H1 (cell line): ENCODE results near the gene CST6. TPM values are rescaled to one million over a fixed set of nuclear protein-coding genes. Genes with fewer than 3 reads are reported as not detected.

ENCODE experiments used
- CTCF ChIA-PET: fragments of 300-600 bp; sonication (Branson Sonifier 250); formaldehyde crosslinking; loops from one replicate; lab custom pipeline; 2021; ENCODE audit not compliant: partially characterized antibody; lab: Charles Lee
- POLR2A ChIA-PET: fragments of 300-600 bp; sonication (Branson Sonifier 250); formaldehyde crosslinking; loops from one replicate; lab custom pipeline; 2021; ENCODE audit warnings: inconsistent platforms; ENCODE audit not compliant: partially characterized antibody; lab: Charles Lee
- DNase-seq, 2 experiments: peaks; one replicate each; pipeline versions ENCODE4 v3.0.0 to v3.0.0-alpha.2; 2010 to 2022; ENCODE audit warnings: low spot score in 2 of 2, low read depth in 1 of 2, mixed read lengths in 1 of 2
- FAIRE-seq: peaks from 2 replicates; lab custom pipeline; 2011; peaks lifted over from hg19 to GRCh38; lab: Jason Lieb, UNC
- H2AFZ ChIP-seq: 2 replicates; pipeline ENCODE4 v1.8.1; 2012; ENCODE audit warnings: low read length, inconsistent platforms
- H2AK5ac ChIP-seq: 2 replicates; pipeline ENCODE4 v1.6.1; 2013; ENCODE audit warnings: low read depth, low read length
- H2BK120ac ChIP-seq: replicated peaks from 2 replicates; pipeline ENCODE3; 2013; ENCODE audit warnings: low read depth, low read length, inconsistent platforms
- H2BK12ac ChIP-seq: 2 replicates; pipeline ENCODE4 v1.6.1; 2013; ENCODE audit warnings: low read depth, low read length
- H2BK15ac ChIP-seq: 2 replicates; pipeline ENCODE4 v1.6.1; 2013; ENCODE audit warnings: low read length
- H2BK20ac ChIP-seq: 2 replicates; pipeline ENCODE4 v1.6.1; 2013; ENCODE audit warnings: low read length
- H2BK5ac ChIP-seq: 2 replicates; pipeline ENCODE4 v1.6.1; 2013; ENCODE audit warnings: low read depth, low read length
- H3K14ac ChIP-seq: 2 replicates; pipeline ENCODE4 v1.6.1; 2013; ENCODE audit warnings: inconsistent platforms; ENCODE audit not compliant: insufficient read length
- H3K18ac ChIP-seq: 2 replicates; pipeline ENCODE4 v1.6.1; 2013; ENCODE audit warnings: low read length; ENCODE audit errors: extremely low read depth
- H3K23ac ChIP-seq: 2 replicates; pipeline ENCODE4 v1.6.1; 2013; ENCODE audit warnings: inconsistent platforms; ENCODE audit not compliant: insufficient read length
- H3K23me2 ChIP-seq: 2 replicates; pipeline ENCODE4 v1.6.1; 2013; ENCODE audit warnings: low read depth, low read length
- H3K27ac ChIP-seq: 2 replicates; pipeline ENCODE4 v1.6.1; 2011; ENCODE audit warnings: low read depth, low read length, inconsistent platforms
- H3K27me3 ChIP-seq, 4 experiments: replicated peaks in 1 of 4; 1 replicate in 1 of 4; 2 replicates in 3 of 4; pipeline versions ENCODE4 v1.6.1 to v1.8.1; 2011 to 2013; ENCODE audit warnings: low read length in 3 of 4, mild to moderate bottlenecking in 3 of 4, inconsistent platforms in 2 of 4, mixed read lengths in 2 of 4, moderate library complexity in 1 of 4; ENCODE audit not compliant: control insufficient read depth in 3 of 4, insufficient read depth in 3 of 4; ENCODE audit errors: extremely low read depth in 1 of 4
- H3K36me3 ChIP-seq, 4 experiments: 2 replicates each; pipeline versions ENCODE4 v1.6.1 to v1.8.1; 2011 to 2013; ENCODE audit warnings: mild to moderate bottlenecking in 4 of 4, low read length in 3 of 4, moderate library complexity in 2 of 4, control low read depth in 1 of 4, inconsistent platforms in 1 of 4; ENCODE audit not compliant: insufficient read depth in 4 of 4, control insufficient read depth in 2 of 4
- H3K4ac ChIP-seq: replicated peaks from 2 replicates; pipeline ENCODE3; 2013; ENCODE audit warnings: low read length, low read depth, mixed read lengths, inconsistent platforms; ENCODE audit not compliant: insufficient read length
- H3K4me1 ChIP-seq, 4 experiments: replicated peaks in 1 of 4; 1 replicate in 1 of 4; 2 replicates in 3 of 4; pipeline versions ENCODE4 v1.6.1 to v1.8.1; 2011 to 2013; ENCODE audit warnings: low read length in 3 of 4, inconsistent platforms in 2 of 4, mixed read lengths in 1 of 4; ENCODE audit not compliant: insufficient read depth in 4 of 4, control insufficient read depth in 3 of 4
- H3K4me2 ChIP-seq, 2 experiments: 2 replicates each; pipeline versions ENCODE4 v1.6.1 to v1.8.1; 2011 to 2013; ENCODE audit warnings: low read depth in 2 of 2, low read length in 2 of 2, control low read depth in 1 of 2, inconsistent platforms in 1 of 2, mild to moderate bottlenecking in 1 of 2; ENCODE audit not compliant: insufficient read depth in 1 of 2
- H3K4me3 ChIP-seq, 4 experiments: fragments of 200-600, 300-600 bp in 1 of 4; sonication (generic), shearing (Covaris generic), sonication (Bioruptor Twin) in 1 of 4; 2 replicates each; pipeline versions ENCODE4 v1.5.1 to v1.8.1; 2011 to 2016; ENCODE audit warnings: low read length in 4 of 4, low read depth in 3 of 4, control low read depth in 2 of 4, inconsistent platforms in 2 of 4, mild to moderate bottlenecking in 2 of 4, mixed read lengths in 1 of 4, moderate library complexity in 1 of 4; ENCODE audit not compliant: insufficient read depth in 2 of 4; ENCODE audit errors: extremely low read depth in 1 of 4
- H3K56ac ChIP-seq: replicated peaks from 2 replicates; pipeline ENCODE3; 2013; ENCODE audit warnings: low read depth, mild to moderate bottlenecking, mixed read lengths, low read length, inconsistent platforms; ENCODE audit not compliant: insufficient read length
- H3K79me1 ChIP-seq: 2 replicates; pipeline ENCODE4 v1.6.1; 2013; ENCODE audit warnings: low read depth, low read length, control low read depth
- H3K79me2 ChIP-seq, 2 experiments: 2 replicates each; pipeline versions ENCODE4 v1.6.1 to v1.8.1; 2012 to 2013; ENCODE audit warnings: low read length in 2 of 2, mild to moderate bottlenecking in 2 of 2, inconsistent platforms in 1 of 2; ENCODE audit not compliant: insufficient read depth in 2 of 2, control insufficient read depth in 1 of 2
- H3K9ac ChIP-seq, 4 experiments: replicated peaks in 1 of 4; 1 replicate in 1 of 4; 2 replicates in 3 of 4; pipeline versions ENCODE4 v1.6.1 to v1.8.1; 2011 to 2013; ENCODE audit warnings: low read depth in 3 of 4, low read length in 3 of 4, control low read depth in 2 of 4, mild to moderate bottlenecking in 2 of 4, moderate library complexity in 2 of 4, inconsistent platforms in 1 of 4; ENCODE audit errors: extremely low read depth in 1 of 4
- H3K9me3 ChIP-seq, 2 experiments: 2 replicates each; pipeline versions ENCODE4 v1.6.1 to v1.8.1; 2012 to 2013; ENCODE audit warnings: mild to moderate bottlenecking in 2 of 2, moderate library complexity in 2 of 2, control low read depth in 1 of 2, inconsistent platforms in 1 of 2, low read depth in 1 of 2, low read length in 1 of 2, mixed read lengths in 1 of 2; ENCODE audit not compliant: insufficient read depth in 2 of 2
- H4K20me1 ChIP-seq, 2 experiments: replicated peaks in 1 of 2; 2 replicates each; pipeline versions ENCODE3 to v1.8.1; 2011 to 2013; ENCODE audit warnings: inconsistent platforms in 2 of 2, low read length in 2 of 2, mild to moderate bottlenecking in 1 of 2; ENCODE audit not compliant: insufficient read depth in 2 of 2, control insufficient read depth in 1 of 2
- H4K5ac ChIP-seq: 2 replicates; pipeline ENCODE4 v1.6.1; 2013; ENCODE audit warnings: low read length, low read depth, mixed read lengths, inconsistent platforms; ENCODE audit not compliant: insufficient read length
- H4K8ac ChIP-seq: 2 replicates; pipeline ENCODE4 v1.8.0; 2013; ENCODE audit warnings: mild to moderate bottlenecking, moderate library complexity, low read length, inconsistent platforms; ENCODE audit not compliant: insufficient read depth; ENCODE audit errors: extremely low read depth
- H4K91ac ChIP-seq: replicated peaks from 2 replicates; pipeline ENCODE3; 2013; ENCODE audit warnings: low read length, mixed read lengths, inconsistent platforms; ENCODE audit not compliant: insufficient read length
- ATF2 ChIP-seq: IDR thresholded peaks from 2 replicates; pipeline ENCODE4 v1.6.1; 2012; ENCODE audit warnings: low read length, inconsistent platforms
- BCL11A ChIP-seq, 2 experiments: IDR thresholded peaks; one replicate each; pipeline ENCODE4 v1.6.1; 2011; ENCODE audit warnings: low read depth in 2 of 2, low read length in 2 of 2, mild to moderate bottlenecking in 2 of 2
- CBX8 ChIP-seq: fragments of 300-800, 300-1000 bp; sonication (generic); IDR thresholded peaks from 2 replicates; pipeline ENCODE4 v1.7.1; 2016; ENCODE audit warnings: low read depth, low read length, borderline replicate concordance
- CEBPB ChIP-seq: IDR thresholded peaks from 2 replicates; pipeline ENCODE4 v1.6.1; 2012; ENCODE audit warnings: low read depth, low read length
- HDAC6 ChIP-seq: IDR thresholded peaks from one replicate; pipeline ENCODE4 v1.7.1; 2012; ENCODE audit warnings: low read depth, mild to moderate bottlenecking, inconsistent platforms, low read length, moderate library complexity
- SIRT6 ChIP-seq: IDR thresholded peaks from one replicate; pipeline ENCODE4 v1.7.1; 2012; ENCODE audit warnings: low read length, inconsistent platforms
- TCF12 ChIP-seq: IDR thresholded peaks from 2 replicates; pipeline ENCODE4 v1.6.1; 2011; ENCODE audit warnings: low read depth, mild to moderate bottlenecking, low read length
- ZNF274 ChIP-seq: IDR thresholded peaks from 2 replicates; pipeline ENCODE4 v1.7.0; 2012; ENCODE audit warnings: low read length, borderline replicate concordance; ENCODE audit errors: extremely low read depth
- WGBS, 2 experiments: shearing (Covaris generic) in 1 of 2; methylation state at CpG; one replicate each; pipeline versions ENCODE4 v1.1.6 to v1.1.7; 2013 to 2015; ENCODE audit warnings: low lambda C conversion rate in 2 of 2, mixed read lengths in 2 of 2, inconsistent platforms in 1 of 2, low coverage in 1 of 2, missing lambda C conversion rate in 1 of 2; ENCODE audit not compliant: insufficient replicate concordance in 2 of 2, insufficient coverage in 1 of 2, insufficient read length in 1 of 2; ENCODE audit errors: extremely low coverage in 1 of 2, missing lambda C conversion rate in 1 of 2; 5-methylcytosine and 5-hydroxymethylcytosine counted together
- polyA plus RNA-seq, 7 experiments: library from polyadenylated mRNA; depleted of rRNA in 3 of 7; stranded (reverse) in 5 of 7; unstranded in 2 of 7; fragments of >200 nt in 5 of 7; fragments of 200-250 nt in 2 of 7; gene quantifications; 1 replicate in 5 of 7; 2 replicates in 1 of 7; 4 replicates in 1 of 7; pipeline versions ENCODE4 v1.2.1 to v1.2.3, GENCODE V29; 2011 to 2013; ENCODE audit warnings: missing spikeins in 2 of 7, mixed read lengths in 2 of 7
- total RNA-seq: library from RNA; stranded (reverse); fragmentation: NEBNext Ultra II Directional; extraction: Animal tissue kit (Norgen Biotek cat#: 25700); gene quantifications from 2 replicates; pipeline ENCODE4 v1.2.1, GENCODE V29; 2021
- TF ChIP-seq, protein P1 (sequence below): IDR thresholded peaks from 2 replicates; pipeline ENCODE4 v1.6.1; 2012; ENCODE audit warnings: inconsistent platforms

CST6 gene
- total and polyA plus RNA-seq, 2 of the 8 experiments (the other 6 are each of a cell fraction or from before 2014, with no cell fraction given) = 1.6 to 7.6 TPM

DNA sequence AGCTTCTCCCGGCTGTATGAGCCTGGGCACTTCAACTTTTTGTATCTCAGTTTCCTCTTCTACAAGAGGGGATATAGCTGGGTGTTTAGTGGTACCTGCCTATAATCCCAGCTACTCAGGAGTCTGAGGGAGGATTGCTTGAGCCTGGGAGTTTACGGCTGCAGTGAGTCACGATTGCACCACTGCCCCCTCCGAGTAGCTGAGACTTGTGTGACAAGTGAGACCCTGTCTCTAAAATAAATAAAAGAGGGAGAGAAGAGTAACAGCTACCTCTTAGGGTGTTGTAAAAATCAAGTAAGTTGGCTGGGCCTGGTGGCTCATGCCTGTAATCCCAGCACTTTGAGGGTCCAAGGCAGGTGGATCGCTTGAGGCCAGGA lies 24.5 kb downstream of the CST6 start:
- 90% methylated on average over 5 of the region's 5 CpGs; no CpG with 5 or more reads in 1 of the 2 experiments for WGBS, 2 experiments
- Histone ChIP-seq H4K8ac (no peak overlapping the region), H3K36me3 (peaks cover 0 to under 1% (median 0%) of the 10 kb centered on the region in 4 experiments; a peak in 4 of 8 replicates), H3K23me2 (0 out of 2 replicates have a peak, but pooled peaks cover 2% of the 10 kb centered on the region), H2BK12ac (no peak overlapping the region), H3K14ac (no peak overlapping the region), H3K23ac (no peak overlapping the region), H2AFZ (no peak overlapping the region), H4K20me1 (no peaks in the 10 kb centered on the region), H3K27ac (no peak overlapping the region), H3K4me1 (no peaks in the 10 kb centered on the region), H2BK20ac (no peak overlapping the region), H2BK5ac (no peak overlapping the region), H3K79me1 (no peaks in the 10 kb centered on the region), H2AK5ac (no peak overlapping the region), H3K4me3 (no peak overlapping the region), H3K56ac (no peak overlapping the region), H4K5ac (no peak overlapping the region), H3K79me2 (no peaks in the 10 kb centered on the region), H2BK15ac (no peak overlapping the region), H3K4ac (no peak overlapping the region), H3K18ac (no peak overlapping the region), H3K27me3 (no peaks in the 10 kb centered on the region), H3K4me2 (no peak overlapping the region), H3K9ac (no peak overlapping the region), H2BK120ac (no peak overlapping the region), H3K9me3 (peaks cover 6 to 8% of the 10 kb centered on the region in 2 experiments), H4K91ac (no peak overlapping the region)
- TF ChIP-seq BCL11A (IDR thresholded peaks at IDR 0.05; ENCODE audit: low read depth in 2 of 2, low read length in 2 of 2) (no peak), HDAC6 (no peak), TCF12 (no peak), SIRT6 (no peak), ATF2 (no peak), ZNF274 (no peak), CBX8 (no peak), CEBPB (no peak)
- TF ChIP-seq, protein P1, sequence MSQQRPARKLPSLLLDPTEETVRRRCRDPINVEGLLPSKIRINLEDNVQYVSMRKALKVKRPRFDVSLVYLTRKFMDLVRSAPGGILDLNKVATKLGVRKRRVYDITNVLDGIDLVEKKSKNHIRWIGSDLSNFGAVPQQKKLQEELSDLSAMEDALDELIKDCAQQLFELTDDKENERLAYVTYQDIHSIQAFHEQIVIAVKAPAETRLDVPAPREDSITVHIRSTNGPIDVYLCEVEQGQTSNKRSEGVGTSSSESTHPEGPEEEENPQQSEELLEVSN = no peak
- FAIRE-seq = no peak
- POLR2A ChIA-PET = interaction anchor here (0.9 to 1.7 kb wide), 2 partner anchors 8 to 16 kb away, joined by 5 to 8 read pairs; partner anchors contain the start of gene SF3B2
- CTCF ChIA-PET = interaction anchor here (0.9 to 7.1 kb wide), 6 partner anchors 9 to 99 kb away, joined by 3 to 39 read pairs (median 4); no protein-coding TSS in a partner anchor
- no peak for DNase-seq
